Left ventricle myocardium inferior (tissue), 1 donor: Measurements from ENCODE around the gene CACNB1. TPM values are rescaled to one million over a fixed set of nuclear protein-coding genes. Genes with fewer than 3 reads are reported as not detected.

Source experiments
- DNase-seq: peaks from one replicate; pipeline ENCODE4 v3.0.0-alpha.2; 2020
- H3K27ac ChIP-seq: fragments of 200-600 bp; replicated peaks from 2 replicates; pipeline ENCODE4 v1.8.0; 2021
- H3K27me3 ChIP-seq: fragments of 200-600 bp; 2 replicates; pipeline ENCODE4 v1.8.0; 2021; ENCODE audit warnings: low read depth
- H3K36me3 ChIP-seq: fragments of 200-600 bp; 2 replicates; pipeline ENCODE4 v1.8.0; 2021
- H3K4me1 ChIP-seq: fragments of 200-600 bp; 2 replicates; pipeline ENCODE4 v1.8.0; 2021
- H3K4me3 ChIP-seq: fragments of 200-600 bp; 2 replicates; pipeline ENCODE4 v1.8.0; 2021; ENCODE audit warnings: mild to moderate bottlenecking, moderate library complexity
- H3K9me3 ChIP-seq: fragments of 200-600 bp; replicated peaks from 2 replicates; pipeline ENCODE4 v1.8.0; 2021
- intact Hi-C: fragments of 100-400 bp; cut with micrococcal nuclease; formaldehyde crosslinking; loops from one replicate; pipeline ENCODE4 v1.11.0; 2022
- total RNA-seq: library from RNA; stranded (reverse); fragmentation: NEBNext Ultra II Directional; extraction: Animal tissue kit (Norgen Biotek cat#: 25700); gene quantifications from one replicate; pipeline ENCODE4 v1.2.1, GENCODE V29; 2021
- TF ChIP-seq, protein P1 (sequence below): fragments of 200-600 bp; IDR thresholded peaks from 2 replicates; pipeline ENCODE4 v1.8.0; 2021; ENCODE audit warnings: antibody characterized with exemption, mild to moderate bottlenecking, borderline replicate concordance
- donor health status: DM: no; HTN: yes; CAD: no; lungs with severe emphysema.

CACNB1 gene
- total RNA-seq, 1 donor from 2014 or later: 3.7 TPM

GRCh38 chr17:39151943-39152818 is 45.3 kb downstream of the CACNB1 start:
- intact Hi-C loops: loop anchor here (5.0 kb wide), 1 partner anchor 170 kb away; no protein-coding TSS in a partner anchor
- DNase-seq: peak; percentile 43
- H3K36me3 ChIP-seq: no peaks in the 10 kb centered on the region
- H3K27ac ChIP-seq: peak overlapping the region; percentile 92
- TF ChIP-seq, protein P1, sequence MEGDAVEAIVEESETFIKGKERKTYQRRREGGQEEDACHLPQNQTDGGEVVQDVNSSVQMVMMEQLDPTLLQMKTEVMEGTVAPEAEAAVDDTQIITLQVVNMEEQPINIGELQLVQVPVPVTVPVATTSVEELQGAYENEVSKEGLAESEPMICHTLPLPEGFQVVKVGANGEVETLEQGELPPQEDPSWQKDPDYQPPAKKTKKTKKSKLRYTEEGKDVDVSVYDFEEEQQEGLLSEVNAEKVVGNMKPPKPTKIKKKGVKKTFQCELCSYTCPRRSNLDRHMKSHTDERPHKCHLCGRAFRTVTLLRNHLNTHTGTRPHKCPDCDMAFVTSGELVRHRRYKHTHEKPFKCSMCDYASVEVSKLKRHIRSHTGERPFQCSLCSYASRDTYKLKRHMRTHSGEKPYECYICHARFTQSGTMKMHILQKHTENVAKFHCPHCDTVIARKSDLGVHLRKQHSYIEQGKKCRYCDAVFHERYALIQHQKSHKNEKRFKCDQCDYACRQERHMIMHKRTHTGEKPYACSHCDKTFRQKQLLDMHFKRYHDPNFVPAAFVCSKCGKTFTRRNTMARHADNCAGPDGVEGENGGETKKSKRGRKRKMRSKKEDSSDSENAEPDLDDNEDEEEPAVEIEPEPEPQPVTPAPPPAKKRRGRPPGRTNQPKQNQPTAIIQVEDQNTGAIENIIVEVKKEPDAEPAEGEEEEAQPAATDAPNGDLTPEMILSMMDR: no peak
- peaks cover 37% of the 10 kb centered on the region for H3K4me1 ChIP-seq
- peak overlapping the region; percentile 75 for H3K4me3 ChIP-seq
- H3K27me3 ChIP-seq: peaks cover 44% of the 10 kb centered on the region
- no peaks in the 10 kb centered on the region for H3K9me3 ChIP-seq

GRCh38 chr17:39151150-39151942 is 46.1 kb downstream of the CACNB1 start, which contains the start of gene PLXDC1:
PLXDC1 (minus strand) TSS chr17:39151637; CDS start chr17:39151437, 200 bp downstream.
- intact Hi-C loops: loop anchor here (5.0 kb wide), 1 partner anchor 169 kb away; no protein-coding TSS in a partner anchor
- Histone ChIP-seq H3K4me3 (peak within 1 kb of the TSS; percentile 75), H3K27ac (peak within 1 kb of the TSS; percentile 92), H3K4me1 (peaks cover 28% of the 10 kb centered on the region), H3K9me3 (no peaks in the 10 kb centered on the region), H3K36me3 (no peaks in the 10 kb centered on the region), H3K27me3 (peaks cover 48% of the 10 kb centered on the region)
- TF ChIP-seq, protein P1: no peak
- DNase-seq: no peak

DNA sequence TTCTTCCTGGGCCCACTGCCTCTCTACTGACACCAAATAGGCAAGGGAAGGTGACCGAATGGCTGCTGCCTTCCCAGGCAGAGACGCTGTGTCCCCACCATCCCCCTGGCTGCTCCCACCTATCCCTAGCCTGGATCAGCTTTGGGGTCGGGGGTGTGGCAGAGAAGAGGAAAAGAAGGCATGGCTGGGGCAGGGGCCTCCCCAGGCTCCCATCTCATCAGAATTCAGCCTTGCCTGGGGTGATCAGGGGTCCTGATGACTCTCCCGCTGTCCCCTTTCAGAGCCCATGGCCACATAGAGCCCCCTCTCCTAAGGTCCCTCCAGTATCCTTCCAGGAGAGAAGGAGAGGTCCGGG is 46.7 kb downstream of the CACNB1 start:
- DNase-seq: no peak
- Histone ChIP-seq H3K27ac (peak overlapping the region; percentile 92), H3K36me3 (no peaks in the 10 kb centered on the region), H3K4me1 (peaks cover 28% of the 10 kb centered on the region), H3K27me3 (peaks cover 48% of the 10 kb centered on the region), H3K4me3 (peak overlapping the region; percentile 75), H3K9me3 (no peaks in the 10 kb centered on the region)
- TF ChIP-seq, protein P1: no peak
- intact Hi-C loops: loop anchor here (5.0 kb wide), 1 partner anchor 168 kb away; no protein-coding TSS in a partner anchor

- no peaks in the 10 kb centered on the region for H3K9me3 ChIP-seq
- intact Hi-C loops: loop anchor here (5.0 kb wide), 1 partner anchor 168 kb away; no protein-coding TSS in a partner anchor
- no peaks in the 10 kb centered on the region for H3K36me3 ChIP-seq
- peaks cover 31% of the 10 kb centered on the region for H3K4me1 ChIP-seq
- H3K27me3 ChIP-seq: peaks cover 48% of the 10 kb centered on the region
- peak overlapping the region; percentile 92 for H3K27ac ChIP-seq
- DNase-seq: no peak
- TF ChIP-seq, protein P1: no peak
- peak overlapping the region; percentile 75 for H3K4me3 ChIP-seq
These were observed 47.3 kb downstream of the CACNB1 start for GRCh38 chr17:39150104-39150634.
